Measurements from ENCODE around the gene POLR2F.

- TF ChIP-seq, protein P1, sequence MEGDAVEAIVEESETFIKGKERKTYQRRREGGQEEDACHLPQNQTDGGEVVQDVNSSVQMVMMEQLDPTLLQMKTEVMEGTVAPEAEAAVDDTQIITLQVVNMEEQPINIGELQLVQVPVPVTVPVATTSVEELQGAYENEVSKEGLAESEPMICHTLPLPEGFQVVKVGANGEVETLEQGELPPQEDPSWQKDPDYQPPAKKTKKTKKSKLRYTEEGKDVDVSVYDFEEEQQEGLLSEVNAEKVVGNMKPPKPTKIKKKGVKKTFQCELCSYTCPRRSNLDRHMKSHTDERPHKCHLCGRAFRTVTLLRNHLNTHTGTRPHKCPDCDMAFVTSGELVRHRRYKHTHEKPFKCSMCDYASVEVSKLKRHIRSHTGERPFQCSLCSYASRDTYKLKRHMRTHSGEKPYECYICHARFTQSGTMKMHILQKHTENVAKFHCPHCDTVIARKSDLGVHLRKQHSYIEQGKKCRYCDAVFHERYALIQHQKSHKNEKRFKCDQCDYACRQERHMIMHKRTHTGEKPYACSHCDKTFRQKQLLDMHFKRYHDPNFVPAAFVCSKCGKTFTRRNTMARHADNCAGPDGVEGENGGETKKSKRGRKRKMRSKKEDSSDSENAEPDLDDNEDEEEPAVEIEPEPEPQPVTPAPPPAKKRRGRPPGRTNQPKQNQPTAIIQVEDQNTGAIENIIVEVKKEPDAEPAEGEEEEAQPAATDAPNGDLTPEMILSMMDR (IDR thresholded peaks at IDR 0.05), result no peak
- no peak for TF ChIP-seq EZH2phosphoT487 (IDR thresholded peaks at IDR 0.05)
Observed at GRCh38 chr22:37925330-37925729, 28.2 kb upstream of the POLR2F start.

Data from neural progenitor cell (in vitro differentiated cells).